ENCODE data around the gene SLC25A12.

- no peak for TF ChIP-seq CTCF (IDR thresholded peaks at IDR 0.05; ENCODE audit: low read length)
- no peak for TF ChIP-seq EZH2 (IDR thresholded peaks at IDR 0.05; ENCODE audit: borderline replicate concordance, low read length)
Observed at GRCh38 chr2:171910494-171910893, 16.4 kb upstream of the SLC25A12 start.

Measured in OCI-LY1 (cell line).